CD4-positive, alpha-beta T cell treated with Interleukin-17A for 1 hour (primary cell): ENCODE measurements around the gene RRP7A.
"Not testable (repeated sequence)": the region's sequence is repeated elsewhere in the genome, so short reads cannot be mapped to it uniquely, and the experiment has no call there.

ENCODE experiments used
- DNase-seq: peaks from one replicate; pipeline ENCODE4 v3.0.0-alpha.2; 2020

The RRP7A gene

DNA sequence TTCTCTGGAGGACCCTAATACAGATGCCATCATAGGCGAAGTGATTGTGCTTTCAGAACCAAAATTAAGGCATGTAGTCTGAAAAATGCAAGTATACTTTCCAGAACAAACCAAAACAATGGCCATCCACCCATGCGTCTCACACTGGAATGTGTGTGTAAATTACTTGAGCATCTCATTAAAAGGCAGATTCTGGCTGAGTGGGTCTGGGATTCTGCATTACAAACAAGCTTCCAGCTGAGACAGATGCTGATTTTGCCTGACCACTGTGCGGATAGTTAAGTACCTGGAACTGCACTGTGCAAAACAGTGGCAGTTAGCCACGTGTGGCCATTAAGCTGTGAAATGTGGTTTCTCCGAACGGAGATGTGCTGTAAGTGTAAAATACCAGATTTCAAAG, 26.2 kb downstream of the RRP7A start:
- no peak for DNase-seq

DNA sequence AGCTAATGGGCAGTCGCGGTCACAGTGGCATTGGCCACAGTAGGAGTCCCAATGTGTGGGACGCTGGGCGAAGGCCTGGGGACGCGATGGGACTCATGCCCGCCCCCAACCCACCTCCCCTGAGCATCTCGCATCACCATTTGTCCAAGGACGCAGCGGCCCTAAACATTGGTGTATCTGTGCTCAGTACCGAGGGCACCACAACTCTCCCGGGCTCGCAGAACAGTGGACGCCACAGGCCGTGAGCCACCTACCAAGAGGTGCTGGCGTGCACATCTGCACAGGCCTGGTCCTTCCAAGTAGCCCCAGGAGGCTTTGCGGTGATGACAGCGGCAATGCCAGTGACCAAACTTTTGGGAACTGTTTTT, 27.3 kb downstream of the RRP7A start:
- no peak for DNase-seq

DNA sequence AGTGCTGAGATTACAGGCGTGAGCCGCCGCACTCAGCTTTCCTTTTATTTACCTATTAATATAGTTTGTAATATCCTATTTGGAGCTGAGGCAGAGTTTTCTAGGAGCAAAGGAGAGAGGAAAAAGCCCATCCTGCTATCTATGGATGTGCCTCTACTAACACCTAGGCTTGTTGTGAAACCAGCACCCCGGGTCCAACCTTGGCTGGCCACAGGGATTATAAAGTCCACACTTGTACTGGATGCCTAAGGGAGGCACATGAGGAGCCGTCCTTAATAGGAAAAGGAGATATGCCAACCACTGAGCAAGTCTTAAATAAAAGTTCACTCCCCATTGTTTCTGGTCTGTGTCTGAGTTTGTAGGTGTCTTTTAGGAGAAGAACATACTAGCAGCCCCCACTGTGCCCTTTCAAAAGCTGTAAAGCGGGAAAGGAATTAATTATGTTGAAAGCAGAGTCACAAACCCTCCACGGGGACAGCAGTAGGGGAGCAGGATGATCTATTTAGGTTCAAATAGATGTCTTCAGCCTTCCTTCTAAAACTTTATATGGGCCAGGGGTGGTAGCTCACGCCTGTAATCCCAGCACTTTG, 29.3 kb downstream of the RRP7A start:
- DNase-seq = no peak

DNA sequence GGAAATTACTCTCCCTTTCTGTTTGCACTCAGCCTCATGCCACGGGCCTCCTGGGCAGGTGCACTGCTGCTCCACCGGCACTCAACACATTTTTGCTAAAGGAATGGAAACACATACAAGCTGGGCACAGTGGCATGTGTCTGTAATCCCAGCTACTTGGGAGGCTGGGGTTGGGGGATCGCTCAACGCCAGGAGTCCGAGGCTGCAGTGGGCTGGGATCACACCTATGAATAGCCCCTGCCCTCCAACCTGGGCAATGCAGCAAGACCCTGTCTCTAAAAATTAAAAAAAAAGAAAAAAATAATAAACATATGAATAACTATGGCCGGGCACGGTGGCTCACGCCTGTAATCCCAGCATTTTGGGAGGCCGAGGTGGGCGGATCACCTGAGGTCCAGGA, 30.6 kb downstream of the RRP7A start:
- no peak for DNase-seq

DNA sequence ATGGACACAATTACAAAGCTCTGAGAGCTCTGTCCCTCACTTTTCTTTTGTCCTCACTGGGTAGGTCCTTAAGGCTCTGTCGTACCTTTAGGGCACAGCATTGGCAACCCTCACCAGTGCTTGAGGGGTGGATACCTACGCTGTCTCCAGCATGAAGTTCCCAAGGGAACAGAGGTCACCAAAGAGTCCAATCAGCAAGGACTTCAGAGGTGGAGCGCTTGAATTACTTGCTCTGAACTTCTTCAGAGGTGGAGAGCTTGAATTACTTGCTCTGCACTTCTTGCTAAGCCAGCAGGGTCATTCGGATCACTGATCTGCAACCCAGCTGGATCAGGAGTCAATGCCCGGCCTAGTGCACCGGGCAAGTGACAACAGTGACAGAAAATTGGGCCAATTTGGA, 35.1 kb downstream of the RRP7A start:
- no peak for DNase-seq

DNA sequence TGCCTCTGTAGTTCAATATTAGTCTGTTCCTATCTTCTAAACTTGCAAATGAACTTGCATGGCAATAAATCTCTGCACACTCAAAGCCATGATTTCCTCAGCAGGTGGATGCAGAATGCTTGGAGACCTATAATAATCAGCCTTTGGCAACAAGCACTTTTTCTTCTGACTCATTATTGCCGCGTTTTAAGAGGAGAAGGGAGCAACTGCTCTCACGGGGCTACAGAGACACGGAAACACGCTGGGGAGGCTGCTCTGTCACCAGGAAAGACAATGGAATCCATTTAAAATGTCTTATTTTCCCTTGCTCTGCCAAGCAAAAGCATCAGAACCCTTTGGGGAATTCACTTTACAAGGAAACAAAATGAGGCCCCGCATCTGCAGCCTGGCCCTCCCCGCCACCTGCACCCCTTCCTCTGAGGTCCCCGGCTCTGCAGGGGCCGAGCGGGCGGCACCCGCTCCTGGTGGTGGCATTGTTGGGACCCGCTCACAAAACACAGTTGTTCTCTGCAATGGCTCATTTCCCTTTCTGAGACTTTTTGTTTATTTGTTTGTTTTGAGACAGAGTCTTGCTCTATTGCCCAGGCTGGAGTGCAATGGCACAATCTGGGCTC, 35.9 kb downstream of the RRP7A start:
- DNase-seq = not testable (repeated sequence)

DNA sequence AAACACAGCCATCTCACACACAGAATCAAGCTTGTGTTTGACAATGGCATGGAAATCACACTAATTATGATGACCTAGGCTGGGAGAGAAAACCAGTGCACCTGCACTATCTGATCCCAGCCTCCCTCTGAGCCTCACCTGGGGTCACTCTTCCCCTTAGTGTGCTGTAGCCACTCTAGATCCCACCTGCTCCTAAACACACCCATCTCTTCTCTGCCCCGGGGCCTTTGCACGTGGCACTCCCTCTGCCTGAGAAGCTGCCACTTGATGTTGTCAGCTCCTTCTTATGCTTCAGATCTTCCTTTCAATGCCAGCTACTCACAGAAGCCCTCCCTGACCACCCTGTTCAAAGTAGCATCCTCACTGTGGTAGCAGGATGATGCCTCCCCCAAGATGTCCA, 44.5 kb downstream of the RRP7A start:
- DNase-seq = no peak

DNA sequence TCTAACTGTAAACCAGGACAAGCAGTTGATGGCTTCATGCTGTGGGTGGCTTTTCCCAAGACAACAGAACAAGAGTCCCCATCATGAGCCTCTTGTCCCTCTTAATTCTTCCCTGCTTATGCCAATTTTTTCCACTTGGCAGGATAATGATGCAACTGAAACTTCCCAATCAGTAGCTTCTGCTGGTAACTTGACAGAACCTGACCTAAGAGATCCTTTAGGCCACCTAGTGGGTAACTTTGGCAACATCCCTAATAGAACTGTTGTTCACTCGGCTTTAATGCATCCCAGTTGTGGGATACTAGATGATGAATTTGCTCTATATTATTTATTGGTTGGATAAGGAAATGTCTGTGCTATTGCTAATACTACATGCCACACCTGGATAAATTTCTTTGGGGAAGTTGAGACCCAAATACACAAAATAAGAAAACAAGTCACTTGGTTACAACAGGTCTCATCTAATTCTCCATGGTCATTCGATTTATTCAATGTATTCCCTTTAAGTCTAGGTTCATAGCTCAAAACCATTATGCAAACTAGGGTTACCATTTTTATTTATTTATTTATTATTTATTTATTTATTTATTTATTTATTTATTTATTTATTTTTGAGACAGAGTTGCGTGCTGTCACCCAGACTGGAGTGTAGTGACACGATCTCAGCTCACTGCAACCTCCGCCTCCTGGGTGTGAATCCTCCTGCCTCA, 46.0 kb downstream of the RRP7A start:
- DNase-seq = peak; percentile 55

DNA sequence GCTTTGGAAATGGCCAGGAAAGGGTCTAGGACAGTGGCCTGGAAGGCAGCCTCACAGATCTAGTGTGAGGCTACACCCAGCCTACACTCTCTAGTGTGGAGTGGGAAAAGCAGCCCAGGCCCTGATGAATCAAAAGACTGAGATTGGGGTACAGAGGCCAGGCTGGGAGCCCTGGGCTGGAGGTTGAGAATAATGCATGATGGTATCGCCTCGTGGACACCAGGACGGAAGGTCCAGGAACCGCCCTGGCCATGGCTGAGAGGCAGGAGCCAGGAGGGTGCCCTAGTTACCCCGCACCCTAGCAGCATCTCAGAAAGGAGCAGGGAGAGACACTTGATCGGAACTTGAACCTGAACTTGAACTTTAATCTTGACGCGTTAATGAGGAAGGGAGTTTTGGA, 46.9 kb downstream of the RRP7A start:
- DNase-seq = no peak

DNA sequence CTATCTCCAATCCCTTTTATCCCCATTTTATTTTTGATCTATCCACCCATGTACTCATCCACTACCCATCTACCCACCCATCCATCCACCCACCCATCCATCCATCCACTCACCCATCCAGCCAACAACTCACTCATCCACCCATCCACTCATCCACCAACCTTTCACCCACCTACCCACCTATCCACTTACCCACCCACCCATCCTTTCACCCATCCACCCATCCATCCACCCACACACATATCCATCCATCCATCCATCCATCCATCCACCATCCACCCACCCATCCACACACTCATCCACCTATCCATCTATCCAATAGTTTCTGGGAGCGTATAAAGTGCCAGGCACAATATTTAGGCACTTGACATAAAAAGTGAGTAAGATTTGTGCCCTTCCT, 48.2 kb downstream of the RRP7A start:
- no peak for DNase-seq

DNA sequence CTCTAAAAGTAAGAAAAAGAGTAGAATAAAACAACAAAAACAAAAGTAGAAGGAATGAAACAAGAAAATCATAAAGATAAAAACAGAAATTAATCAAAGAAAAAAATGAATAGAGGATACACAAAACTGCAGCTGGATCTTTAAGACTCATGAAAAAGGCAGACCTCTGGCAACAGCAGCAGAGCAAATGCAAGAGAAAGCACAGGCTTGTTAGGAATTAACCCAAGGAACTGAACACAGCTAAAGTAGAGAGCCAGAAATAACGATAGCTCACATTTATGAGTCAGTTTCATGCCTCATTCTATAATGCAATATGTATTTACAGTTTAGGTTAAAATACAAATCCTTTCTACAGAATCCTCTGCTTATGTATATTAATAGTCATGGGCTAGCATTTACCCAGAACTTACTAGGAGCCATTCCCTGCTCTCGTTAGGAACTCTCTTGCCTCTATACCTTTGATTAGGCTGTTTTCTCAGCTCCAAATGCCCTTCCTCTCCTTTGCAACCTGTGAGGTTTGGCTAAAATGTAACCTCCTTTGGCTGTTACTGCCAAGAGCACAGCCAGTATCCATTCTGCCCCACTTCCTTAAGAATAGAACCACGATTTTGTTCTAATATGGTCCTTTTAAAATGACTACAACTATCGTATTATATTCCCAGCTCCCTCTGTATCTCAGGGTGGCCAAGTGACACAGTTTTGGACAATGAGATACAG, 49.1 kb downstream of the RRP7A start:
- no peak for DNase-seq

DNA sequence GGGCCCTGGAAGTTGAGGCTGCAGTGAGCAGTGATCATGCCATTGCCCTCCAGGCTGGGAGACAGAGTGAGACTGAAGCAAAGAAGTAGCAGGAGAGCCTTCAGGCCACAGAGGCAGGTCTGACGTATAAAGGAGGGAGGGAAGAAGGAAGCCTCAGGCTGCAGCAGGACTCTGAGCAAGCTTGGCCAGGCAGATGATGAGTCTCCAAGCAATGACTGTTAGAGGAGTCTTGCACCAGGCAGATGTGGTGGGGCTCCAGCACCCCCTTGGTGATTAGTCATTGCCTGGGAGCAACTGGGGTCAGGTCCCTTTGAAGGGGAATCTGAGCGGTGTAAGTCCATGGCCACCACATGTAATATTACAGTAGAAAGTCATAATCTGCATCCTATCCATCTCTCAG, 50.8 kb downstream of the RRP7A start:
- DNase-seq = no peak

DNA sequence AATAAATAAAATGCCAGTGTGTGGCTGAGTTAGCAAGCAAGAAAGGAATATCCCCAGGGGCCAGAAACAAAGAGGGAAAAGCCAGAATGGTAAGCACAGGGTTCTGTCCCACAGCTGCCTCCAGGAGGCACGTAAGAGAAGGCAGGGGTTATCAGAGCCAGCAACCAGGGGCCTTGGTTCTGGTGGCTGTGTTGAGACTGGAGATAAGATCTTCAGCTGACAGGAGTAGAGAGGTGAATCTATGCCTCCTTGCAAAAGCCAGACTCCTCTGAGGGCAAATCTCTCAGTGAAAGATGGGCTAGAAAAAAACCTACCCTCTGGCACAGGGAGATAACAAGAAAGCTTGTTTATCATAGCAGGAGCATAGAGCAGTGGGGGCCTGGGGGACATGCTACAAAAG, 57.6 kb downstream of the RRP7A start:
- no peak for DNase-seq

DNA sequence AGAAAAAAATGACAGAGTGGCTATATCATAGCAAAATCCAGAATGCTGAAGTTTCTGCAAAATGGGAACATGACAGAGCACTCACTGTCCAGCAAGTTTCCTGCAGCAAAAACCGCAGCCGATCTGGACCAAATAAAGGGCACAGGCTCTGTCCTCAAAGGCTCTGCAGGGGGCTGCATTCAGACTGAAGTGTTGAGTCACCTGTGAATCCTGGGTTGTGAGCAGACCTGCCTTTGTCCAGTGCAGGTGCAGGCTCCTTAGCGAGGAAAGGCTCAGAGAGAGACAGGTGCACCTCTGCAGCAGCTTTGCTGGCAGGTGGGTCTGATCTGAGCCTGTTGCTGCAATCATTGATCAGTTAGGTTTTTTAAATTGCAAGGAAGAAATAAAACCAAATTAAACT, 58.1 kb downstream of the RRP7A start:
- no peak for DNase-seq
